Activated CD4-positive, alpha-beta T cell treated with anti-CD3 and anti-CD28 coated beads for 4 hours (primary cell): ENCODE results near the gene TMPRSS9.
"Not testable (repeated sequence)": the region's sequence is repeated elsewhere in the genome, so short reads cannot be mapped to it uniquely, and the experiment has no call there.

Experiments
- DNase-seq, 2 donors: peaks; one replicate each; pipeline ENCODE4 v3.0.0-alpha.2; 2020

Gene TMPRSS9

GRCh38 chr19:2468596-2468995, 108.5 kb downstream of the TMPRSS9 start:
- DNase-seq: no peak

- no peak for DNase-seq
These were observed 109.2 kb downstream of the TMPRSS9 start for GRCh38 chr19:2469102-2469914.

- DNase-seq: not testable (repeated sequence)
These were observed 109.8 kb downstream of the TMPRSS9 start for GRCh38 chr19:2469915-2470200.

- peak; percentile 91 to 96 for DNase-seq
These were observed 114.4 kb downstream of the TMPRSS9 start for GRCh38 chr19:2474232-2475017.

- peak; percentile 59 to 71 for DNase-seq
These were observed 115.1 kb downstream of the TMPRSS9 start for GRCh38 chr19:2475018-2475701.
